Activated T-helper 1 cell treated with anti-CD3 and anti-CD28 coated beads, Interleukin-2, amount 50 U/mL, for 16 hours (primary cell): Measurements from ENCODE around the gene ADGRL2.

Experiments
- DNase-seq, 2 donors: peaks; one replicate each; pipeline ENCODE4 v3.0.0-alpha.2; 2020; ENCODE audit warnings: low read depth in 1 of 2, low spot score in 1 of 2

Gene ADGRL2

GRCh38 chr1:81805537-81806431, 5.0 kb downstream of the ADGRL2 start:
- DNase-seq, result no peak

DNA sequence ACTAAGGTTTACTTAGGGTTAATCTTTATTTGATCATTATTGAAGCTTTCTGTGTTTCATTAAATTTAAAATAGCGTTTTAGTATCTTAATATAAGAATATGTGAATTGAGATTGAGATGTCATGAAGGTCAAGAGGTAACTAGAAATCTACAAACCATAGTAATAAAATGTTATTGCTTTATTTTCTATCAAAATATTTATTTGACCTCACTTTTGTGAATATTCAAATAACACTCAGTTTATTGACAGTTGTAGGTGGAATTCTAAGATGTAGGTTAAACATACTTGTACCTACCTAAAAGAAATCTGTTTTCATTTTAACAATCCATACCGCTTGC, 5.7 kb downstream of the ADGRL2 start:
- no peak for DNase-seq

DNA sequence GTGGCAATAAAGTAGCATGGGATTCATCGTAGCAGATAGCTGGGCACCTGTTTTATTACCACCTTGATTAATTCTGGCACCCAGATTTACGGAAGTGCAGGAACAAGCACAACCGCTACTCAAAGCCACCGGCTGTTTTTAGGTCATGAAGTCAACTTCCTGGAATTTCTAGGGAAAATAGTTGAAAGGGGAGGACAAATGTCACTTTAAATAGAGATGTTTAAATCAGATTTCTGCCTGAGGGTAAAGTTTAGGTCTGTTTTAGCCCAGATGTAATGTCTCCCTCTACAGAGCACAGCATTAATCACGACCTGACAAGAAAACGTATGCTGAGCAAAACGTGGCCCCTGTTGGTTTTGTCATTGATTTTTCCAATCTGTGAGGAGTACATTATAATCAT, 8.0 kb downstream of the ADGRL2 start:
- DNase-seq, result no peak

DNA sequence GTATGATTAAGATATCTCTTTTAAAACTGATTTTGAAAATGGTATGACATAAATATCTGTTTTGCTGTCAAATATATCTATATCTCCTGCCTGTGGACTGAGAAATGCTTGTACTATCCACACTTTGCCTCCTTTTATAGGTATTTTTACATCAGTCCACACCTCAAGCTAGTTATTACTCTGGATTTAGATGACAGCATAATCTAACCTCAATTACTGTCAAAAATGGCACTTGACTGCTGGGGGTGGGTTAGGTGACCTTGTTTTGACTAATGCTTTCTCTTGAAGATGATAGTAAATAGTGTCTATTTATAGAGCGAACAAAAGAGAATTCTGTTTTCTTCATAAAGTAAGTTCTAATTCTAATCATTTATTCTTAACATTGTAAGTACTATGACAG, 9.1 kb downstream of the ADGRL2 start:
- DNase-seq, result no peak

- DNase-seq, result no peak
Measured at GRCh38 chr1:81811757-81812371, 11.1 kb downstream of the ADGRL2 start.

DNA sequence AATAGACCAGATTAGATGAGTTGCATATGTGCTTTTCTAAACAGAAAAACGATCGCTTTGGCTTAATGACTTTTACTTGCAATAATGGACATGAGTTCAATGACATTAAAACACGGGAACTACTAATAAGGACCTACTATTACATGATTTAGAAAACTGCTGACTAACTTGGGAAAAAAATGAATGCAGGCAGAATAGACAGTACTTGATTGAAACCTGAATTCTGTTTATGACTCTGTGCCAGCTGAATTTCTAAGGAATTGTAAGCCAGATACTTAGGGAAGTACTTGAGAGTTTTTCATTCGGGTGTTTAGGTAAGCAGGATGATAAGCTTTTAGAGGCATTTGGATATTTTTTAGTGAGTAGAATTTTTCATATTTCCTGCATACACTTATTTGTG, 12.0 kb downstream of the ADGRL2 start:
- no peak for DNase-seq

GRCh38 chr1:81813691-81814090, 13.0 kb downstream of the ADGRL2 start:
- DNase-seq, result no peak

- no peak for DNase-seq
Measured at GRCh38 chr1:81819613-81820012, 18.9 kb downstream of the ADGRL2 start.

- DNase-seq, result no peak
Measured at GRCh38 chr1:81820765-81821164, 20.0 kb downstream of the ADGRL2 start.

- DNase-seq, result no peak
Measured at GRCh38 chr1:81823082-81823481, 22.3 kb downstream of the ADGRL2 start.

DNA sequence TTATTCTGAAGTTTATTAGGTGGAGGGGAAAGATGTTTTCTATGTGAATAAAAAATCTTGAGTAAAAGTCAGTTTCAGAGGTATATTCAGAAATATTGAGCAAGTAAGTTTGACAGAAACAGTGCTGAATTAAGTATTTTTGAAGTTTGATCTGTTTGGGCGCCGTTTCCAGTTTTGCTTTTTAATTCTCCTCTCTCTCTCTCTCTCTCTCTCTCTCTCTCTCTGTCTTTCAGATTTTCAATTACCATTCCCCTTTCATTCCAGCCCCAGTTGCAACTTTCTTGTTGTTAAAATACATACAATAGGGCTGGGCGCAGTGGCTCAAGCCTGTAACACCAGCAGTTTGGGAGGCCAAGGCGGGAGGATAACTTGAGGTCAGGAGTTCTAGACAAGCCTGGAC, 24.0 kb downstream of the ADGRL2 start:
- no peak for DNase-seq

GRCh38 chr1:81827942-81828341, 27.2 kb downstream of the ADGRL2 start:
- DNase-seq, result no peak

DNA sequence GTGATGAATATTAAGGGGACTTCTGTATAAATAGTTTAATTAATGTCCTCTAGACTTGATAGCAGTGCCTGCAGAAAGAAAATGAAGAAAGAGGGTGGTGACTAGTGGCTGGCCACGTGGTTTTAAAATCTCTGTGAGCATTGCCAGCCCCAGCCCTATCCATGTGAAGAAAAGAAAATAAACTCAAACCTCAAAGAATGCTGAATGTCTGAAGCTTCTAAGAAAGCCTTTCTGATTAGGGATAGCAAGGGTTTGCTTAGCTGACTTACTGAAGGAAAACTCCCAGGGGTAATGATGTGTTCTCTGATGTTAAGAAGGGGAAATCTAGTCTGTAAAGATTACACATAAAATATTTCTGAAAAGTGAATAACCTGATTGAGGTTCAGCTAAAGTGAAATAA, 31.8 kb downstream of the ADGRL2 start:
- DNase-seq, result no peak

DNA sequence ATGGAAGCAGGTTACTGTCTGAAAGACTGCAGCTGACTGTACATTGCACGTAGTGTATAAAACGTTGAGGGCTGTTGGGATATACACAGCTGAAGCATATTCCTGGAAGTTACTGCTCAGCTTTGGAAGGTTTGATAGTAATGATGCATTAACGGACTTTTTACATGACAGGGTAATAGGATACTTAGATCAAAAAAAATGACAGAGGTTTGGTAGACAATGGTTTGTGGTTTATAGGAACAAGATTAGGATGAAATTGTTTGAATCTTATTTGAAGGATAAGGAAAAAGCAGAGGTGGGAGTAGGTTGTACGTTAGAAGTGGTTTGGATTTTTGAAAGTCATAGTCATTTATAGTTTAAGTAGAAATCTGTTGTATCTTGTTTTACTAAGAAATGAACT, 33.0 kb downstream of the ADGRL2 start:
- DNase-seq, result no peak

DNA sequence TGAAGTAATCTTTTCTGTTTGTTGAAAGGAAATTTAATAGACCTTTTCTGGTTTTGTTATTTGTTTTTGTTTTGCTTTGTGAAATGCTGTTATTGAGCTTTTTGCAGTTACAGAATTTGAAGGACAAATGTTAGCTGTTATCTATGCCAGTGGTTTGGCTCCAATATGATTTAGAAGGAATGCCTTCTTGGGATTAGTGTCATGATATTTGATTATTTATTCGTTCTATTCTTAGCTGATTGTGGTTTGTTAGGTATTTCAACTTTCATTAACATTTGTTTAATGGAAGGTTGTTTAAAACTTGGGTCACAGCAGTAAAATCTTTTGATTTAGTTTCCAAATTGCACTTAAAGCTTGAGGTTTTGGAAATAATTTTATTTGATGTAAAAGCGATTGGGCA, 33.5 kb downstream of the ADGRL2 start:
- DNase-seq, result no peak

GRCh38 chr1:81834921-81835698, 34.4 kb downstream of the ADGRL2 start:
- DNase-seq, result no peak

DNA sequence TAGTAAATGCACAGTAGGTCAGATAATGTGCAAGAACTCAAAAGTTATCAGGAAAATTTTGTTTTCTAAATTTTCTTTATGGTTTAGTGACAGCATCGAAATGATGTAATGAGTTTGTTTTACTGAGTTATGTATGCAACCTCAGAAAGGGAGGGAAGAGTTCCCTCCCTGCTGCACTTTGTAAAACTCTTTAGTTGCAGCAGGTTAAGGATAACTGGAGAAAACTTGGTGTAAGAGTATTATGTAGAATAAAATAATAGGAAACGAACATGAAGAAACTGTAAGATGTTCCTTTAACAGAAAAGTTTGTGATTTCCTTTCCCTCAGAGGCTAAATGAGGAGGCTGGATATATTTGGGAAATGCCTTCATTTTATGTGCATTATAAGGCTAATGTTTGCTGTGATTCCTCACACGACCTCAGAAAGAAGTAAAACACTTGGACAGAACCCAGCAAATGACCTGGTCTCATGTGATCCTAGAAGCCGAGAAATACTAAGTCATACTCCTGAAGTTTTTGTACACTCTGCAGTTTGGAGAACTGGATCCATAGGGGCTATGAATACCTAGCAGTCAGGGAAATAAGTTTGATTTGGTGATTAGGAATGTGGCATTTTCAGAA, 35.4 kb downstream of the ADGRL2 start:
- DNase-seq, result no peak

DNA sequence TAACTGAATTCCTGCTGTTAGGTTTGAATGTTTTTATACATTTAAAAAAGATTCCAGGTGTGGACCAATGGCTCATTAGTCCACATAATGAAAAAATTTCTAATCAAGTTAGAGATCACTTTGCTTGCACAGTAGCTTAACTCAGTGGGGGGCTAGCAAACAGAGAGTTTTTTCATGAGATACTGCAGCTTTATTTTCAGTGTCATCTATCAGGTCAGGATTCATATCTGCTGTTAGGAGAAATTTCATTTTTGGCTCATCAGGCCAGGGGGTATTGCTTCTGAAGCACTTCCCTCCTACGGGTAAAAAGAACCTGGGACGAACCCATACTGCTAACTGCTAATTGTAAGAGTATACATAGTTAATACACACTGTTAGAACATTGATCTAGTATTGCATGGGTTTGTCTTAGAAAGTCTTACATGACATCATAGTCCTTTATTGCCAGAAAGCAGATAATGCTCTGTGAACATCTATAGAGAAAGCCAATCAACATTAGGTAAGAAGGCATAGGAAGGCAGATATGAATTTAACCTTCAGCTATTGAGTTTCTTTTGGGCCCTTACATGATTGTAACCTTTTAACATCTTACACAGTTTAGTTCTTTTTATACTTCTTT, 38.0 kb downstream of the ADGRL2 start:
- DNase-seq, result no peak

DNA sequence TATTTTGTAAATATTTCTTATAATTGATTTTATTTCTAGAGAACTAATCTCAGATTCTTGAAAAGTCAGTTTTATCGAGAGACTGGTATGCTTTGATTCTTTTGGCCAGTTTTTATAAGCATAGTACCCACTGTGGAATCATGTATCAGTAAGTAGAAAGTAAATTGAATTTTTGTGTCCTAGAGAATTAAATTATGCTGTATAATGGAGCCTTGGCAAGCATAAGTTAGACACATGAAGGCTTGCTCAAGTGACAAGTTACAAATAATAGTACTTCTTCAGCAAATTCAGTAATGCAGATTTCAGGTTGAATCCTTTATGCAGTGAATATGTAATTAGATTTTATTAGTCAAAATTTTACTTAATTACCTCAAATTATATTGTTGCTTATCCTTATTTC, 40.1 kb downstream of the ADGRL2 start:
- no peak for DNase-seq

- no peak for DNase-seq
Measured at GRCh38 chr1:81841795-81842194, 41.1 kb downstream of the ADGRL2 start.

DNA sequence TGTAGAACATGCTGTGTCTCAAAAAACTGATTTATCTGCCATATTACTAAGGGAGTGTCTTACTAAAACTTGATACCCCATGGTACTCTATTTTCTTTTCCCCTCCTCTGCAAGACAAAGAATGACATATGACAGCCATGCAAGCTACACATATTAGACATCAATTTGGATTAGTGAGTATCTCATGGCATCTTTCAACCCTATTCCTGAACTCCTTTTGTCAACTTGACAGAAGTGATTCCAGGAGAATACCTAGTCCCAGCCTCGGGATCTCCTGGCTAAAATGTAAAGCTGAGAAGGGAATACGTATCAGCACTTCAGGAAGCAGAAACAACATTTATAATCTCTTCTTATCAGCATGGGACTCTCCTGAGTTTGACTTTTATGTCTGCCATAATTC, 43.7 kb downstream of the ADGRL2 start:
- DNase-seq, result no peak
